ENCODE measurements around the gene OR2AE1. TPM values are rescaled to one million over a fixed set of nuclear protein-coding genes. Genes with fewer than 3 reads are reported as not detected.

OR2AE1 gene
- total and polyA plus RNA-seq, 2 of the 13 experiments (the other 11 are each of a cell fraction or from before 2014, with no cell fraction given): not detected

- TF ChIP-seq KMT2A (CRISPR knock-in tag; IDR thresholded peaks at IDR 0.05) (no peak), ZFP82 (CRISPR knock-in tag; IDR thresholded peaks at IDR 0.05; ENCODE audit: borderline replicate concordance) (0 out of 2 replicates have a peak, but pooled peaks have one; percentile 53), ZEB1 (IDR thresholded peaks at IDR 0.05; ENCODE audit: insufficient replicate concordance, low read depth) (no peak), ZFP36L1 (CRISPR knock-in tag; IDR thresholded peaks at IDR 0.05) (peak; percentile 85; the same call in 1 of the 2 replicates), ZNF230 (CRISPR knock-in tag; IDR thresholded peaks at IDR 0.05) (0 out of 2 replicates have a peak, but pooled peaks have one; percentile 49), ATF2 (CRISPR knock-in tag; IDR thresholded peaks at IDR 0.05) (peak; percentile 97), ZNF354B (CRISPR knock-in tag; IDR thresholded peaks at IDR 0.05) (peak; percentile 46; the same call in 1 of the 2 replicates), ZNF574 (CRISPR knock-in tag; IDR thresholded peaks at IDR 0.05) (peak; percentile 50; the same call in 1 of the 2 replicates), ZFY (CRISPR knock-in tag; IDR thresholded peaks at IDR 0.05) (peak; percentile 45), ZMYM4 (CRISPR knock-in tag; IDR thresholded peaks at IDR 0.05) (peak; percentile 28), MEIS2 (CRISPR knock-in tag; IDR thresholded peaks at IDR 0.05) (no peak), FOXP4 (CRISPR knock-in tag; IDR thresholded peaks at IDR 0.05) (peak; percentile 64)
- TF ChIP-seq, protein P1, sequence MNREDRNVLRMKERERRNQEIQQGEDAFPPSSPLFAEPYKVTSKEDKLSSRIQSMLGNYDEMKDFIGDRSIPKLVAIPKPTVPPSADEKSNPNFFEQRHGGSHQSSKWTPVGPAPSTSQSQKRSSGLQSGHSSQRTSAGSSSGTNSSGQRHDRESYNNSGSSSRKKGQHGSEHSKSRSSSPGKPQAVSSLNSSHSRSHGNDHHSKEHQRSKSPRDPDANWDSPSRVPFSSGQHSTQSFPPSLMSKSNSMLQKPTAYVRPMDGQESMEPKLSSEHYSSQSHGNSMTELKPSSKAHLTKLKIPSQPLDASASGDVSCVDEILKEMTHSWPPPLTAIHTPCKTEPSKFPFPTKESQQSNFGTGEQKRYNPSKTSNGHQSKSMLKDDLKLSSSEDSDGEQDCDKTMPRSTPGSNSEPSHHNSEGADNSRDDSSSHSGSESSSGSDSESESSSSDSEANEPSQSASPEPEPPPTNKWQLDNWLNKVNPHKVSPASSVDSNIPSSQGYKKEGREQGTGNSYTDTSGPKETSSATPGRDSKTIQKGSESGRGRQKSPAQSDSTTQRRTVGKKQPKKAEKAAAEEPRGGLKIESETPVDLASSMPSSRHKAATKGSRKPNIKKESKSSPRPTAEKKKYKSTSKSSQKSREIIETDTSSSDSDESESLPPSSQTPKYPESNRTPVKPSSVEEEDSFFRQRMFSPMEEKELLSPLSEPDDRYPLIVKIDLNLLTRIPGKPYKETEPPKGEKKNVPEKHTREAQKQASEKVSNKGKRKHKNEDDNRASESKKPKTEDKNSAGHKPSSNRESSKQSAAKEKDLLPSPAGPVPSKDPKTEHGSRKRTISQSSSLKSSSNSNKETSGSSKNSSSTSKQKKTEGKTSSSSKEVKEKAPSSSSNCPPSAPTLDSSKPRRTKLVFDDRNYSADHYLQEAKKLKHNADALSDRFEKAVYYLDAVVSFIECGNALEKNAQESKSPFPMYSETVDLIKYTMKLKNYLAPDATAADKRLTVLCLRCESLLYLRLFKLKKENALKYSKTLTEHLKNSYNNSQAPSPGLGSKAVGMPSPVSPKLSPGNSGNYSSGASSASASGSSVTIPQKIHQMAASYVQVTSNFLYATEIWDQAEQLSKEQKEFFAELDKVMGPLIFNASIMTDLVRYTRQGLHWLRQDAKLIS (CRISPR knock-in tag; IDR thresholded peaks at IDR 0.05): no peak
Observed at GRCh38 chr7:99860281-99861127, 16.3 kb downstream of the OR2AE1 start (continued).
